GM12874 (cell line): ENCODE data around the gene COL13A1.

Source experiments
- TF ChIP-seq, protein P1 (sequence below): IDR thresholded peaks from 2 replicates; pipeline ENCODE4 v1.5.1; 2011; ENCODE audit warnings: low read depth, mild to moderate bottlenecking, control low read depth, low read length, moderate library complexity; ENCODE audit not compliant: insufficient read depth

COL13A1 gene

DNA sequence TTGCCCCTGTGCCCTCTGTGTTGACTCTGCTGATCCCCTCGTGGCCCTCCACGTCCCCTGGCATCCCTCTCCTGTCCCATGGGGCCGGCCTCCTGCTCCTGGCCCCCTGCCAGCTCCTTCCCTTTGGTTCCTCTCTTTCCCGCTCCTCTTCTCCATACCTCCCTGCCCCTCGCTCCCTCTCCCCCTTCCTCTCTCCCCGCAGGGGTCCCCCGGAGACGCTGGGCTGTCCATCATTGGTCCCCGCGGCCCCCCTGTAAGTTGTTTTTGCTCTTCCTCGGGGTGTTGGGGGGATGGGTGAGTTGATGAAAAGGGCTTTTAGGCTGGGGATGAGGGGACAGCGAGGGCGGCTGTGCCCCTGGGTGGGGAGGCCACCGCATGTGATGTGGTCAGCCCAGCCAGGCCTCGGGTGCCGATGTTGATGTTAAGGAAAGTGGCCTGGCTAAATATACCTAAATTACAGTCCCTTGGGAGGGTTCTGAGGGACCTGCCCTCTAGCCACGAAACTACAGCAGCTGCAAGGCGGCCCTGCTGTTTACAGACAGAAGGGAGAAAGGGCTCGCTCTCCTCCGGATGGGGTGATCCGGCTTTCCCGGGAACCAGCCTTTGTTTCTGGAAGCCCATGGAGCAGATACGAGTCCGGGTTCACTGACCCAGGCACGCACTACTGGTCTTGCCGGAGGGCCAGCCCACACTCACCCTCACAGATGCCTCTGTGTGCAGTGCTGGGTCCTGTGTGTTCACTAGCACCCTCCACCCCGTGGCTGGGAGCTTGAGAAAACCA, 78.8 kb downstream of the COL13A1 start:
- TF ChIP-seq, protein P1, sequence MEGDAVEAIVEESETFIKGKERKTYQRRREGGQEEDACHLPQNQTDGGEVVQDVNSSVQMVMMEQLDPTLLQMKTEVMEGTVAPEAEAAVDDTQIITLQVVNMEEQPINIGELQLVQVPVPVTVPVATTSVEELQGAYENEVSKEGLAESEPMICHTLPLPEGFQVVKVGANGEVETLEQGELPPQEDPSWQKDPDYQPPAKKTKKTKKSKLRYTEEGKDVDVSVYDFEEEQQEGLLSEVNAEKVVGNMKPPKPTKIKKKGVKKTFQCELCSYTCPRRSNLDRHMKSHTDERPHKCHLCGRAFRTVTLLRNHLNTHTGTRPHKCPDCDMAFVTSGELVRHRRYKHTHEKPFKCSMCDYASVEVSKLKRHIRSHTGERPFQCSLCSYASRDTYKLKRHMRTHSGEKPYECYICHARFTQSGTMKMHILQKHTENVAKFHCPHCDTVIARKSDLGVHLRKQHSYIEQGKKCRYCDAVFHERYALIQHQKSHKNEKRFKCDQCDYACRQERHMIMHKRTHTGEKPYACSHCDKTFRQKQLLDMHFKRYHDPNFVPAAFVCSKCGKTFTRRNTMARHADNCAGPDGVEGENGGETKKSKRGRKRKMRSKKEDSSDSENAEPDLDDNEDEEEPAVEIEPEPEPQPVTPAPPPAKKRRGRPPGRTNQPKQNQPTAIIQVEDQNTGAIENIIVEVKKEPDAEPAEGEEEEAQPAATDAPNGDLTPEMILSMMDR = no peak

GRCh38 chr10:69881202-69881601, 79.5 kb downstream of the COL13A1 start:
- TF ChIP-seq, protein P1 = no peak

- TF ChIP-seq, protein P1 = 0 out of 2 replicates have a peak, but pooled peaks have one; percentile 7
These were observed 81.8 kb downstream of the COL13A1 start for GRCh38 chr10:69883310-69884023.

GRCh38 chr10:69884024-69884367, 82.3 kb downstream of the COL13A1 start:
- TF ChIP-seq, protein P1 = no peak

DNA sequence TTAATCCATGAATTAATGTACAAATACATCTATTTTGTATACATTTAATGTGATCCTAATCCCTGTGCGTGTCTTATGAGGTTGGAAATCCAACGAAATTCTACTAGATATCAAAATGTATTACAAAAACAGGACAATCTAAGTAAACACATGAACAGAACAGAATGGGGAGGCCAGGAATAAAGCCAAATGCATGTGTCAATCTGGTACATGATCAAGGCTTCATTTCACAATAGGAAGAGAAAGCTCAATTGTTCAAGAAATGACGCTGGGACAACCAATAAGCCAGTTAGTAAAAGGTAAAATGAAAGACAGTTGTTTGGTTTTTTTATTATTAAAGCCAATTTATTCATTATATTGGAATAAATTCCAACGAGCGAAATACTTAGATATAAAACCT, 83.0 kb downstream of the COL13A1 start:
- TF ChIP-seq, protein P1 = no peak

- TF ChIP-seq, protein P1 = peak; percentile 26; the same call in 1 of the 2 replicates
These were observed 83.8 kb downstream of the COL13A1 start for GRCh38 chr10:69885379-69886013.

GRCh38 chr10:69888882-69889584, 87.3 kb downstream of the COL13A1 start:
- TF ChIP-seq, protein P1 = no peak
